GM18526 (cell line): ENCODE results near the gene CCDC27.

Experiments used
- POLR2A ChIP-seq: IDR thresholded peaks from 3 replicates; pipeline ENCODE4 v1.6.1; 2011; ENCODE audit not compliant: insufficient read length; ENCODE audit errors: extremely low read depth

CCDC27 gene

DNA sequence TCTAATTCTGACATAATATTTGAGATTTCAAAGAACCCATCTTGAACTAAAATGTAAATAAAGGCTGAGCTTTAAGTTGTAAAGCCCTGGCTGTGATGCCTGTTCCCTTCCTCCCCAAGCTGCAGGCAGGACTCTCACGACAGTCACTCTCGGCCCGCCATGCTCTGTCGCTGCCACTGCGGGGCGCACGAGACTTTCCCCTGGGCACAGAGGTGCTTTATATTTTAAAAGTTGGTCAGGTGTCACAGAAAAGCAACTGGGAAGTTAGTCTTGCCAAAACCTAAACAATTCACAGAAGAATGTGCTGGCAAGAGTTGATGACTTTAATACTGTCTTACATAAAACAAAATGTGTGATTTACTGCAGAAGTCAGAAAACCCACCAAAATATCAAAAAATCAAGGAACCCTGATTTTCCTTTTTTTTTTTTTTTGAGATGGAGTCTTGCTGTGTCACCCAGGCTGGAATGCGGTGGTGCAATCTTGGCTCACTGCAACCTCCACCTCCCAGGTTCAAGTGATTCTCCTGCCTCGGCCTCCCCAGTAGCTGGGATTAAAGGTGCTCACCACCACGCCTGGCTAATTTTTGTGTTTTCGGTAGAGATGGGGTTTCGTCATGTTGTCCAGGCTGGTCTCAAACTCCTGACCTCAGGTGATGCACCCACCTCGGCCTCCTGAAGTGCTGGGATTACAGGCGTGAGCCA, 33.4 kb downstream of the CCDC27 start:
- no peak for TF ChIP-seq POLR2A

DNA sequence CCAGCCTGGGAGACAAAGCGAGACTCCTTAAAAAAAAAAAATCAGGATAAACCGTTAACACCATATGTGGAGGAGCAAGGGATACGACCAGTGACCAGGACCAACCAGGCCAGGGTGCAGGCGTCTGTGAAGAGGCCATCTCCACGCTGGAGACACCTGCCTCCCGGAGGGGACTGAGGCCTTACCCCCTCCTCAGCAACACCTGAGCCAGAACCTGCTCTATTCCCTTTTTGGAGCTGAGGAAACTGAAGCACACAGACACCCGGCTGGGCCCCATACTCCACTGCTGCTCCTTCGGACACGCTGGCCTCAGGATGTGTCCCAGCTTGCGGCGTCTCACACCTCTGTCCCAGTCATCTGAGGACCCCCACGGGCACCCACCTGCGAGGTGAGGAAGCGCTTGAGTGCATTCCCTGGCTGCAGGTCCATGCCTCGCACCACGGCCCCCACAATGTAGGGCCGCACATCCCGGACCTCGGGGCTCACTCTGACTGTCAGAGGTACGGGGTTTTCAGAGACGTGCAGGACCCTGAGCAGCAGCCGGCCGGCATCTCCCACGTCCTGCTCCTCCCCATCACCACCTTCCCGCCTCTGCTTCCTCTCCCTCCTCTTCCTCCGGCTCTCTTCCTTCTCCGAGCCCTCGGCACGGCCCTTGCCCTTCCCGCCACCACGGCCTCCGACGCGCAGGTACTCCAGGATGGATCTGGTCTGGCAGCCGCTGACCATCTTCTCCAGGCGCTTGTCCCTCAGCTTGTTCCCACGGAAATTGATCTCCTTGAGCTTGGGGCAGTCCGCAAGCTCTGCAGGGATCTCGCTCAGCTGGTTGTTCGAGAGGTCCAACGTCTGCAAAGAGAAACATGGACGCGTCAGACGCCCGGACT, 34.5 kb downstream of the CCDC27 start:
- no peak for TF ChIP-seq POLR2A

GRCh38 chr1:3787349-3787715, 35.1 kb downstream of the CCDC27 start:
- no peak for TF ChIP-seq POLR2A

- no peak for TF ChIP-seq POLR2A
Measured at GRCh38 chr1:3787745-3788605, 35.7 kb downstream of the CCDC27 start.

DNA sequence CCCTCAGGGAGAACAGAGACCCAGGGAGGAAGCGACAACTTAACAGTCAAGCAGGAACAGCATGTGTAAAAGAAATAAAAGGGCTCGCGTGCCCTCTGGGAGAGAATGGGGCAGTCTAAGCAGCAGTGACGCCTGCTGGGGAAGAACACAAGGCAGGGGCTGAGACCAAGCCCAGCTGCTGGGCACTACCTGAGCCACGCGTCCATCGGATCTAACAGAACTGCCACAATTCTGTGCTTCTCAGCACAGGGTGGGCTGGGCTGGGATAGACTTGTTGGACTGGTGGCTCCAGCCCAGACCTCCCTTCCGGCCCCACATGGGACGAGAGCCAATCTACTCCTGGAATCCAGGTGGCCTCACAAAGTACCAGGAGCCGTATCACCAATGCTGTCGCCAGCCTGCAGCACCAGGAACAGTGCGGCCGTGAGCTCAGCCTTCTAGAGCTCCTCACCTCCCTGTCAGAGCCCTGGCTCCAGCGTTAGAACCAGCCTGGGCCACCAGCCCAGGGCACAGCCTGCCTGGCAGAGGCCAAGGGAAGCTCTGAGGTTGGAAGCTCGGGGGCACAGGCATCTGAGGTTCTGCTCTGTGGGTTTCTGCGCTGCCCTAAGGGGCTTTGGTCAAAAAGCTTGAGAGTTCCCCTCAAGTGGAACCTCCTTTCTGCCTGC, 36.6 kb downstream of the CCDC27 start:
- no peak for TF ChIP-seq POLR2A

DNA sequence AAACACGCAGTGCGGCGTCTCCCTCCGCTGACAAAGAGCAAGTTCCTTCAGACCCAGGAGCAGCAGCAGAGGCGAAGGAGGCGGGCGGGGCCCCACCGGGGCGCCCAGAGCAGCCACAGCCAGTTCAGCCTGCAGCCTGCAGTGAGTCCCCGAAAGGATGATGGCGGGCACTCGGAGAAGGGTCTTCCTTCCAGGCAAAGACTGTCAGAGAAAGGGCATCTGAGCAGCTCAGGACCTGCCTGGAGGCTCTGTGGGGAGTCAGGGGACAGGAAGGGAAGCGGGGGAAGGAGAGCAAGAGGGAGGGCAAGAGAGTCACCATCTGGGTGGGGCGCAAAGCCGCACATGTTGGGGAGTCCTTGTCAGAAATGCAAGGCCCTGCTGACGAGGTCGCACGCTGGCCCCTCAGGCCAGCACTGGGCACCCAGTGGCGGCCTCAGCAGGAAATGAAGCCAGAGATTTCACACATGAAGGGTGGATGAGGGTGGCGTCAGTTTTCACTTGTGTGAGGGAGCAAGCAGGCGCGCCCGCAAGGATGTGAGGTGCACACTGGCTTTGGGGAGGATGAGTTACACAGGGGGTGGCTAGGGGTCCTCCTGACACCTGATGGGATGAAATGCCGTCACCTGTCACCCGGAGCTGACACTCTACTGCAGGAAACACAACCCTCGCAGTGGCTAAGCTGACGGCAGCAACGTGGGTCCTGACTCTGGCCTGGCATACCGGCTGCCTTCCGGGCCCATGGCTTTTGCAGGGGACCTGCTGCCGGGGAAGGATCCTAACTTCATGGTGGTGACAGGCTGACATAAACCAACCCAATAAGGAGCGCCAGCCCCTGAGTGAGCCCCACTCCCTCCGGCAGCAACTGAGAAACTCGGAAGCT, 37.4 kb downstream of the CCDC27 start:
- no peak for TF ChIP-seq POLR2A

- no peak for TF ChIP-seq POLR2A
Measured at GRCh38 chr1:3790500-3790923, 38.3 kb downstream of the CCDC27 start.

DNA sequence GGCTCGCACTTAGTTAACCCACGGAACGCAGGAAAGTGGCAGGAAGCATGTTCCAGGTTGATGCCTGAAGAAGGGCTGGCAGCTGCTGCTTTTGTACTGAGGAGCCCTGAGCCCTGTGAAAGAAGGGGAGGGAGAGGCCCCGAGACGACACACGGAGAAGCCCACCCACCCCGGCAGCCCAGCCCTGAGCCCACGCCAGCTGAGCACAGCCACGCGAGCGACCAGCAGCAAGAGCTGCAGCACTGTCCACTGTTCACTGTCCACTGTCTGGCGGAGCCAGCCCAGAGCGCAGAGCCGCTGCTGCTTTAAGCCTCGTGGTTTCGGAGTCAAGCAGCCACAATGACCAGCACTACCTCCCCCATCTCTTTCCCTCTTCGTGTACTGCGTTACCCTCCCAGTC, 38.7 kb downstream of the CCDC27 start:
- no peak for TF ChIP-seq POLR2A

DNA sequence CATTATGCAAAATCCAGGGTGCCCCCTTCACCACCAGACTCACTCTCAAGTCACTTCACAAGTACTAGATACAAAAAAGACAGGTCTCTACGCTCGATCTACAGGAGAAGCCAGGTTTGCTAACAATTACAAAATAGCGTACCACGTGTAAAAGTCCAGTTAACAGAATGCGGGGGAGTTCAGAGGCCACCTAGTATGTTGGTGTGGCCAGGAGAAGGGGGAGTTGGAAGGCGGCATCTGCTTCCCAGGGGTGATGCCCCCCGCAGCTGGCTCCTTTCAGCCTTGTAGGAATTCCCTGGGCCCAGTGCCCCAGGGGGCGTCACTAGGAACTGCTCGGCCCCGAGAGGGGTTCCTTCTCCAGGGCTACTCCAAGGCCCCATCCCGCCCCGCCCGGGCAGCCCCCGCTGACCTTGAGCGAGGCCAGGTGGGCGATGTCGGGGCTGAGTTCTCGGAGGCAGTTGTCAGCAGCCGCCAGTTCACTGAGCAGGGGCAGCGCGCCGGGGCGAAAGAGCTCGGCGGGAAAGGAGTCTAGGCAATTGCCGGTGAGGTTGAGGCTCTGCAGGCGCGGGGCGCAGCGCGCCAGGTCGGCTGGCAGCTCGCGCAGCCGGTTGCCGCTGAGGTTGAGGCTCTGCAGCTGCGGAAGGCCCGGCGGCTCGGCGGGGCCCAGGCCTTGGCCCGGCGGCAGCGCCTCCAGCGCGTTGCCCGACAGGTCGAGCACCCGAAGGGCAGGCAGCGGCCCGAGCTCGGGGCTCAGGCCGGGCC, 43.4 kb downstream of the CCDC27 start:
- TF ChIP-seq POLR2A: no peak

DNA sequence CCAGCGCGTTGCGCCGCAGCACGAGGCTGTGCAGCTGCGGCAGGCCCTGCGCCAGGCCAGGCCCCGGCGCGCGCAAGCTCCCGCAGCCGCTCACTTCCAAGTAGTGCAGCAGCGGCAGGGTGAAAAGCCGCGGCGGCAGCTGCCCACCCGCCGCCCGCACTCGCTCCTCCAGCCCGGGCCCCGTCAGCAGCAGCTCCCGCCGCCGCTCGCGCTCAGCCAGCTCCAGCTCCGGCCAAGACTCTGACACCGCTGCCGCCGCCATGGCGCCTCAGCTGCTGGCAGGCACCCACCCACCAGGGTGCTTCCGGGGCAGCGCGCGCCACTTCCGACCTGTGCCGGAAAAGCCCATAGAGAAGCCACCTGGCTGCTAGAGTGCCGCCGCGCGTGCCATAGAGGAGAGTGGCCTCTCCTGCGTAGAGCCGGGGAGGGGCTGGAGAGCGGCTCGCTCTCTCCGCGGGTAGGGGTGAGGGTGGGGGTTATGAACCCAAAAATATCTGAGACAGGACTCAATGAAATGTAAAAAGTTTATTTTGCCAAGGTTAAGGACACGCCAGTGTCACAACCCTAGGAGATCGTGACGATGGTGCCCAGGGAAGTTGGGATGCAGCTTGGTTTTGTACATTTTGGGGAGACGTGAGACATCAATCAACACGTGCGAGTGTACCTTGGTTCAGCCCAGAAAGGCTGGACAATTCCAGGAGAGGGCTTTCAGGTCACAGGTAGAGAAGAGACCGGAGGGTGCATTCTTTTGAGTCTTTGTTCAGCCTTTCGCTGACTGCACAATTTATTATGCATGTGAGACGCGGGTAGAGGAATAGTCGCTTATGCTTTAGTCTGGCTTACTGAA, 44.2 kb downstream of the CCDC27 start, which contains the start of gene LRRC47:
Gene LRRC47, minus strand, starts transcription at position 284 of the 847 bp plus-strand sequence. Its CDS starts 22 bp downstream, at position 262.
- TF ChIP-seq POLR2A: peak; percentile 82

- no peak for TF ChIP-seq POLR2A
Measured at GRCh38 chr1:3799976-3800685, 47.9 kb downstream of the CCDC27 start.
